Stomach (tissue), 4 donors: ENCODE measurements around the gene PARD3.

Experiments
- EP300 ChIP-seq: sonication (generic); formaldehyde crosslinking; IDR thresholded peaks from one replicate; pipeline ENCODE4 v1.6.1; 2017; ENCODE audit warnings: antibody characterized with exemption
- POLR2A ChIP-seq, 4 donors: fragments of 450-650 bp; IDR thresholded peaks; one replicate each; pipeline ENCODE4 v1.6.1; 2016; ENCODE audit warnings: antibody characterized with exemption in 4 of 4, control low read depth in 2 of 4, mild to moderate bottlenecking in 1 of 4, moderate library complexity in 1 of 4
- TF ChIP-seq, protein P1 (sequence below), 7 experiments: fragments of 450-650 bp in 4 of 7; fragments of 200-600 bp in 3 of 7; sonication (generic) in 3 of 7; IDR thresholded peaks; one replicate each; pipeline ENCODE4 v1.5.1; 2016 to 2019; ENCODE audit warnings: antibody characterized with exemption in 7 of 7, control low read depth in 2 of 7, mild to moderate bottlenecking in 1 of 7

DNA sequence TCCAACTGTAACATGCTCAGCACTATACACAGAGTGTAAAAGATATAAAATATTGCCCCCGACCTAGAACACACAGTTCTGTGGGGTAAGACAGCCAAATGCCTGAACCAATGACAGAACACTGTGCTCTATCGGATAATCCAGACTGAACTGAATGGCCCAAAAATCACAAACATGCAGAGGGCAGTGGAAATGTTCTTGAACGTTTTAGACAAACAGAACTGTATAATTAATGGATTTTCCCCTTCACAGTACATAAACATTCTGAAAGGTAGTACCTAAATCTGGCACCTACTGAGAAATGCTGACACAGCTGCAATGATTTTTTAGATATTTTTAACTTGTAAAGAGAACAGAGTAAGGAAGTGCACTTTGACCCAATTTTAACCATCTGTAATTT lies 33.4 kb downstream of the PARD3 start:
- TF ChIP-seq, protein P1, sequence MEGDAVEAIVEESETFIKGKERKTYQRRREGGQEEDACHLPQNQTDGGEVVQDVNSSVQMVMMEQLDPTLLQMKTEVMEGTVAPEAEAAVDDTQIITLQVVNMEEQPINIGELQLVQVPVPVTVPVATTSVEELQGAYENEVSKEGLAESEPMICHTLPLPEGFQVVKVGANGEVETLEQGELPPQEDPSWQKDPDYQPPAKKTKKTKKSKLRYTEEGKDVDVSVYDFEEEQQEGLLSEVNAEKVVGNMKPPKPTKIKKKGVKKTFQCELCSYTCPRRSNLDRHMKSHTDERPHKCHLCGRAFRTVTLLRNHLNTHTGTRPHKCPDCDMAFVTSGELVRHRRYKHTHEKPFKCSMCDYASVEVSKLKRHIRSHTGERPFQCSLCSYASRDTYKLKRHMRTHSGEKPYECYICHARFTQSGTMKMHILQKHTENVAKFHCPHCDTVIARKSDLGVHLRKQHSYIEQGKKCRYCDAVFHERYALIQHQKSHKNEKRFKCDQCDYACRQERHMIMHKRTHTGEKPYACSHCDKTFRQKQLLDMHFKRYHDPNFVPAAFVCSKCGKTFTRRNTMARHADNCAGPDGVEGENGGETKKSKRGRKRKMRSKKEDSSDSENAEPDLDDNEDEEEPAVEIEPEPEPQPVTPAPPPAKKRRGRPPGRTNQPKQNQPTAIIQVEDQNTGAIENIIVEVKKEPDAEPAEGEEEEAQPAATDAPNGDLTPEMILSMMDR (IDR thresholded peaks at IDR 0.05): no peak
- no peak for TF ChIP-seq POLR2A (IDR thresholded peaks at IDR 0.05)
- no peak for TF ChIP-seq EP300
